ENCODE measurements around the gene RER1.

The RER1 gene

DNA sequence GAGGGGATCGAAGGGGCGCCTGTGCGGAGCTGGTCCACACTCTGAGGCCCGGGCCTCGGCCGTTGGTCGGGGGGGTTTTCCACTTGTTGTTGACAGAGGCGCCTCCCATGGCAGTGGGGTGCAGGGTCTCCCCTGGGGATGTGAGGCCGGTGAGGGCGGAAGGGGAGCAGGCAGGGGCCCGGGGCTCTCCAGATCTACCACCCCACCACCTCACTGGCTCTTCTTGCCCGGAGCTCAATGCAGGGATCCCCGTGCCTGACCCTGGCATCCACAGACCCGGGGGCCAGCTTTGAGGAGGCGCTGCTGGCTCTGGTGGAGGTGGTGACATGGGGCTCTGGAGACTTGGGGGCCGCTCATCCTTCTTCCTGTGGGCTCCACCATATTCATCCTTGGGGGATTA lies 27.8 kb downstream of the RER1 start:
- H3K36me3 ChIP-seq (ENCODE audit: low read length), result no peaks in the 10 kb centered on the region
- H3K9ac ChIP-seq (ENCODE audit: low read length), result no peak overlapping the region
- H3K9me3 ChIP-seq (ENCODE audit: insufficient read depth, low read length), result no peaks in the 10 kb centered on the region
- H3K27ac ChIP-seq (ENCODE audit: low read depth, low read length), result no peak overlapping the region
- H3K79me2 ChIP-seq (ENCODE audit: insufficient read depth, low read length), result no peaks in the 10 kb centered on the region
- H3K9me2 ChIP-seq (replicated peaks; ENCODE audit: insufficient read depth, low read length), result no peaks in the 10 kb centered on the region
- H3F3A ChIP-seq (ENCODE audit: insufficient read depth), result no peaks in the 10 kb centered on the region
- H2AFZ ChIP-seq (ENCODE audit: low read depth, low read length, severe bottlenecking), result no peak overlapping the region
- no peak overlapping the region for H3K4me2 ChIP-seq (ENCODE audit: low read depth, low read length, poor library complexity, severe bottlenecking)
- H4K20me1 ChIP-seq (ENCODE audit: low read depth, low read length), result no peaks in the 10 kb centered on the region
- TF ChIP-seq, protein P1, sequence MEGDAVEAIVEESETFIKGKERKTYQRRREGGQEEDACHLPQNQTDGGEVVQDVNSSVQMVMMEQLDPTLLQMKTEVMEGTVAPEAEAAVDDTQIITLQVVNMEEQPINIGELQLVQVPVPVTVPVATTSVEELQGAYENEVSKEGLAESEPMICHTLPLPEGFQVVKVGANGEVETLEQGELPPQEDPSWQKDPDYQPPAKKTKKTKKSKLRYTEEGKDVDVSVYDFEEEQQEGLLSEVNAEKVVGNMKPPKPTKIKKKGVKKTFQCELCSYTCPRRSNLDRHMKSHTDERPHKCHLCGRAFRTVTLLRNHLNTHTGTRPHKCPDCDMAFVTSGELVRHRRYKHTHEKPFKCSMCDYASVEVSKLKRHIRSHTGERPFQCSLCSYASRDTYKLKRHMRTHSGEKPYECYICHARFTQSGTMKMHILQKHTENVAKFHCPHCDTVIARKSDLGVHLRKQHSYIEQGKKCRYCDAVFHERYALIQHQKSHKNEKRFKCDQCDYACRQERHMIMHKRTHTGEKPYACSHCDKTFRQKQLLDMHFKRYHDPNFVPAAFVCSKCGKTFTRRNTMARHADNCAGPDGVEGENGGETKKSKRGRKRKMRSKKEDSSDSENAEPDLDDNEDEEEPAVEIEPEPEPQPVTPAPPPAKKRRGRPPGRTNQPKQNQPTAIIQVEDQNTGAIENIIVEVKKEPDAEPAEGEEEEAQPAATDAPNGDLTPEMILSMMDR (IDR thresholded peaks at IDR 0.05; ENCODE audit: insufficient read depth, low read length, poor library complexity, severe bottlenecking), result no peak
- TF ChIP-seq EZH2phosphoT487 (conservative IDR thresholded peaks at IDR 0.05; ENCODE audit: low read length), result no peak
- no peak overlapping the region for H3K4me3 ChIP-seq (ENCODE audit: insufficient read depth, low read length, poor library complexity, severe bottlenecking)
- no peaks in the 10 kb centered on the region for H3K27me3 ChIP-seq (ENCODE audit: low read length)

DNA sequence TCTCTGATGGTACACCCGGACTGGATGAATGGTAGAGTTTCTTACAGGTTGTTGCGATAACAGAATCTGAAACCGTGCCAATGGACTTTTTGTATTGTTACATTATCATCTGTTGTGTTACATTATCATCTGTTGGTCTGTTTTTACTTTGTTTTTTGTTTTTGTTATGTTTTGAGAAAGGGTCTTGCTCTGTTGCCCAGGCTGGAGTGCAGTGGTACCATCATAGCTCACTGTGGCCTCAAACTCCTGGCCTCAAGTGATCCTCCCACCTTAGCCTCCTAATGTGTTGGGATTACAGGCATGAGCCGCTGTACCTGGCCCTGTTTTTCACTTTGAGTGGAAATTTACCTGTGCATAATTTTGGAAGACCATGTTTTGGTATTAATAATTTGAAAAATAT lies 30.9 kb downstream of the RER1 start:
- Histone ChIP-seq H3K9me2 (replicated peaks; ENCODE audit: insufficient read depth, low read length) (no peaks in the 10 kb centered on the region), H3K36me3 (ENCODE audit: low read length) (no peaks in the 10 kb centered on the region), H3K9ac (ENCODE audit: low read length) (no peak overlapping the region), H3K79me2 (ENCODE audit: insufficient read depth, low read length) (no peaks in the 10 kb centered on the region), H3K4me2 (ENCODE audit: low read depth, low read length, poor library complexity, severe bottlenecking) (no peak overlapping the region), H3F3A (ENCODE audit: insufficient read depth) (no peaks in the 10 kb centered on the region), H3K27me3 (ENCODE audit: low read length) (no peaks in the 10 kb centered on the region), H3K9me3 (ENCODE audit: insufficient read depth, low read length) (no peaks in the 10 kb centered on the region), H4K20me1 (ENCODE audit: low read depth, low read length) (no peaks in the 10 kb centered on the region), H2AFZ (ENCODE audit: low read depth, low read length, severe bottlenecking) (no peak overlapping the region), H3K27ac (ENCODE audit: low read depth, low read length) (no peak overlapping the region), H3K4me3 (ENCODE audit: insufficient read depth, low read length, poor library complexity, severe bottlenecking) (no peak overlapping the region)
- TF ChIP-seq EZH2phosphoT487 (conservative IDR thresholded peaks at IDR 0.05; ENCODE audit: low read length), result no peak
- TF ChIP-seq, protein P1 (IDR thresholded peaks at IDR 0.05; ENCODE audit: insufficient read depth, low read length, poor library complexity, severe bottlenecking), result no peak

DNA sequence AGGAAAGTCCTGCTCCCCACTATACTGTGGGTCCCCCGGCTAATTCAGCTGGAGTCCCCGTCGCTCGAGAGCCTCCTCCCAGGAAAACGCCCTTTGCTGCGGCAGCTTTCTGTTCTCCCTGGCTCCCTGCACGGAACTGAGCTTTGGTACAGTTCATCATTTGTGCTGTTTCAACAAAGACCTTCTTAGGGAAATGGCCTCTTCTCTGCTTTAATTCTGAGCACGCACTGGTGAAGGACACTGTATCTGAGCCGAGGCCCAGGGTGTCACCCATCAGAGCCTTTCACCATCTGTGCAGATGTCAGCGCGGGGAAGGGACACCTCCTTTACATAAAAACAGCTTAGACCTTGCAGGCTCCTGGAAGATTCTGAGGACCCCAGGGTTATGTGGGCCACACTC lies 34.3 kb downstream of the RER1 start:
- Histone ChIP-seq H3K27me3 (ENCODE audit: low read length) (no peaks in the 10 kb centered on the region), H3K4me2 (ENCODE audit: low read depth, low read length, poor library complexity, severe bottlenecking) (no peak overlapping the region), H2AFZ (ENCODE audit: low read depth, low read length, severe bottlenecking) (no peak overlapping the region), H3K9me2 (replicated peaks; ENCODE audit: insufficient read depth, low read length) (no peaks in the 10 kb centered on the region), H3K36me3 (ENCODE audit: low read length) (no peaks in the 10 kb centered on the region), H4K20me1 (ENCODE audit: low read depth, low read length) (no peaks in the 10 kb centered on the region), H3K9ac (ENCODE audit: low read length) (no peak overlapping the region), H3K27ac (ENCODE audit: low read depth, low read length) (no peak overlapping the region), H3K9me3 (ENCODE audit: insufficient read depth, low read length) (no peaks in the 10 kb centered on the region), H3F3A (ENCODE audit: insufficient read depth) (no peaks in the 10 kb centered on the region), H3K4me3 (ENCODE audit: insufficient read depth, low read length, poor library complexity, severe bottlenecking) (no peak overlapping the region), H3K79me2 (ENCODE audit: insufficient read depth, low read length) (no peaks in the 10 kb centered on the region)
- TF ChIP-seq EZH2phosphoT487 (conservative IDR thresholded peaks at IDR 0.05; ENCODE audit: low read length), result no peak
- TF ChIP-seq, protein P1 (IDR thresholded peaks at IDR 0.05; ENCODE audit: insufficient read depth, low read length, poor library complexity, severe bottlenecking), result no peak

All from SU-DHL-6 (cell line).